Central memory CD8-positive, alpha-beta T cell (primary cell): ENCODE data around the gene PI4KA.
"Not testable (repeated sequence)": the region's sequence is repeated elsewhere in the genome, so short reads cannot be mapped to it uniquely, and the experiment has no call there.

ENCODE experiments used
- ATAC-seq: fragments of 150-1000 bp; cut with Tn5 transposase; replicated peaks from 2 replicates; pipeline ENCODE4 v1.10.0; 2022; ENCODE audit warnings: mild to moderate bottlenecking, moderate FRiP score, moderate number of reproducible peaks; ENCODE audit not compliant: poor library complexity, severe bottlenecking; ENCODE audit errors: extremely low read depth
- DNase-seq, 2 donors: peaks; one replicate each; pipeline ENCODE4 v3.0.0; 2021; ENCODE audit warnings: low spot score in 2 of 2
- H3K27ac Mint-ChIP-seq: one replicate; pipeline ENCODE4 v1.8.0; 2022; ENCODE audit warnings: low read depth, mild to moderate bottlenecking, moderate library complexity, mixed read lengths
- H3K27me3 Mint-ChIP-seq: one replicate; pipeline ENCODE4 v1.8.0; 2022; ENCODE audit warnings: mixed read lengths
- H3K36me3 Mint-ChIP-seq: one replicate; pipeline ENCODE4 v1.8.0; 2022; ENCODE audit warnings: mild to moderate bottlenecking, moderate library complexity, mixed read lengths; ENCODE audit not compliant: insufficient read depth
- H3K4me1 Mint-ChIP-seq: one replicate; pipeline ENCODE4 v1.8.0; 2022; ENCODE audit warnings: mixed read lengths
- H3K4me3 Mint-ChIP-seq: one replicate; pipeline ENCODE4 v1.8.0; 2022; ENCODE audit warnings: mild to moderate bottlenecking, moderate library complexity, mixed read lengths
- H3K9me3 Mint-ChIP-seq: one replicate; pipeline ENCODE4 v1.8.0; 2022; ENCODE audit warnings: mixed read lengths

Gene PI4KA

DNA sequence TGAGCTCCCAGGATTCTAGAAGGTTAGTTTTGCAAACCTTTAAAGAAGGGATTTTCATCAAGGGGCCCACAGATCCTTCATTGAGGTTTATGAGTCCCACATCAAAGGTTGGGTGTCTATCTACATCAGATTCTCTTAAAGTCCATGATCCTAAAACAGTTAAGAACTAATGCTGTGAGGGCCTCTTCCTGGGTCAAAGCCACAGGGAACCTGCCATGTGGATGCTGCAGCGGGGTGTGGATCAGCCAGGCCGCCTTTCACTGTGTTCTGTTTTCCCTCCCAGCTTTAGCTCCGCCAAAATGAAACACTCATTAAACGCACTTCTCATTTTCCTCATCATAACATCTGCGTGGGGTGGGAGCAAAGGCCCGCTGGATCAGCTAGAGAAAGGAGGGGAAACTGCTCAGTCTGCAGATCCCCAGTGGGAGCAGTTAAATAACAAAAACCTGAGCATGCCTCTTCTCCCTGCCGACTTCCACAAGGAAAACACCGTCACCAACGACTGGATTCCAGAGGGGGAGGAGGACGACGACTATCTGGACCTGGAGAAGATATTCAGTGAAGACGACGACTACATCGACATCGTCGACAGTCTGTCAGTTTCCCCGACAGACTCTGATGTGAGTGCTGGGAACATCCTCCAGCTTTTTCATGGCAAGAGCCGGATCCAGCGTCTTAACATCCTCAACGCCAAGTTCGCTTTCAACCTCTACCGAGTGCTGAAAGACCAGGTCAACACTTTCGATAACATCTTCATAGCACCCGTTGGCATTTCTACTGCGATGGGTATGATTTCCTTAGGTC is 79.4 kb downstream of the PI4KA start:
- Mint-ChIP-seq H3K27ac (peak overlapping the region; percentile 74), H3K27me3 (no peaks in the 10 kb centered on the region), H3K9me3 (no peaks in the 10 kb centered on the region), H3K4me3 (no peak overlapping the region), H3K36me3 (peaks cover 29% of the 10 kb centered on the region), H3K4me1 (no peaks in the 10 kb centered on the region)
- DNase-seq (no peak), ATAC-seq (no peak)

DNA sequence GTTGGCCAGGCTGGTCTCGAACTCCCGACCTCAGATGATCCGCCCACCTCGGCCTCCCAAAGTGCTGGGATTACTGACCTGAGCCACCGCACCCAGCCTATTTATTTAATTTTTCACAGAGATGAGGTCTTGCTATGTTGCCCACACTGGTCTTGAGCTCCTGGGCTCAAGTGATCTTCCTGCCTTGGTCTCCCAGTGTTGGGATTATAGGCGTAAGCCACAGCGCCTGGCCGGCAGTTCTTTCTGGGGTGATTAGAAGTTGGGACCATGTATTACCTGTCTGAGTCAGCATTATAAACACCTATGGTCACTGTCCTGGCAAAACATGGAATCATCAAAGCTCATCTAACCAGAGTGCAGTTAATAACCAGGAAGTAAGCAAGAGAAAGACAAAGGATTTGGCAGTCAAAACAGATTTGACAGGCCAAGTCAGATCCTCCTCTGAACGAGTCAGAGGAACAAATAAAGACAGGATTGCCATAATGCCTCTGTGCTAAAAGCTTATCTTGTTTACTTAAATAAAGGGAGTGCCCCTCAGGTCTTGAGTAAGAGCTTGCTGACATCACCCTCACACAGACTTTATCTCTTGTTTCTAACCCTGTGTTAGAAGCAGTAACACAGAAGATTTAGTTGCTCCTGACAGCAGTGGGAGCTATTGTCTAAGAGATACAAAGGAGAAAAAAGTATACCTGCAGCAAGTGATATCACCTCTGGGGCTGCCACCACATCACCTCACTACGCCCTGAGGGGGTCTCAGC is 81.0 kb downstream of the PI4KA start:
- H3K9me3 Mint-ChIP-seq: no peaks in the 10 kb centered on the region
- peaks cover 33% of the 10 kb centered on the region for H3K36me3 Mint-ChIP-seq
- H3K27me3 Mint-ChIP-seq: no peaks in the 10 kb centered on the region
- no peak for ATAC-seq
- H3K4me3 Mint-ChIP-seq: no peak overlapping the region
- H3K27ac Mint-ChIP-seq: peak overlapping the region; percentile 38
- H3K4me1 Mint-ChIP-seq: no peaks in the 10 kb centered on the region
- no peak for DNase-seq

DNA sequence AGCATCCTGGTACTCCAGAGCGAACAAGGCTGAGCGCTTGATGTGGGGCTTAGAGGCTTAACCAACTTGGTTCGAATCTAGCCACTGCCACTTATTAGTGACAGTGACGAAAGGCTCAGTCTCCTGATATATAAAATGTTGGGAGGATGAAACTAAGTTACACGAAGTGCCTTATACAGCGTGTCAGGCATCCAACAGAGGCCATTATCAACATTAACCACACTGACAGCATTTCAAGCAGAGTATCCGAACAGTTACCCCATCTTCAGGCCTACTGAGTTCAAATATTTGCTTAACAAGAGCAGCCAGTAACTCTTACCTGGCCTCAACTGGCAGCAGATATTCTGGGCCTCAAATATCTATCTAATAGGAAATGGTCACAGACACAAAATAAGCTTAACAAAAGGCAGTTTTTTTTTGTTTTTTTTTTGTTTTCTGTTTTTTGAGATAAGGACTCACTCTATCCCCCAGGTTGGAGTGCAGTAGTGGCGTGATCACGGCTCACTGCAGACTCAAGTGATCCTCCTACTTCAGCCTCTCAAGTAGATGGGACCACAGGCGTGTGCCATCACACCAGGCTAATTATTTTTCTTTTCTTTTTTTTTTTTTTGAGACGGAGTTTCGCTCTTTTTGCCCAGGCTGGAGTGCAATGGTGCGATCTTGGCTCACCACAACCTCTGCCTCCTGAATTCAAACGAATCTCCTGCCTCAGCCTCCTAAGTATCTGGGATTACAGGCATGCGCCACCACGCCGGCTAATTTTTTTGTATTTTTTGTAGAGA is 81.8 kb downstream of the PI4KA start:
- no peaks in the 10 kb centered on the region for H3K4me1 Mint-ChIP-seq
- no peaks in the 10 kb centered on the region for H3K9me3 Mint-ChIP-seq
- H3K4me3 Mint-ChIP-seq: no peak overlapping the region
- peaks cover 33% of the 10 kb centered on the region for H3K36me3 Mint-ChIP-seq
- DNase-seq: no peak
- peak overlapping the region; percentile 38 for H3K27ac Mint-ChIP-seq
- no peak for ATAC-seq
- no peaks in the 10 kb centered on the region for H3K27me3 Mint-ChIP-seq

DNA sequence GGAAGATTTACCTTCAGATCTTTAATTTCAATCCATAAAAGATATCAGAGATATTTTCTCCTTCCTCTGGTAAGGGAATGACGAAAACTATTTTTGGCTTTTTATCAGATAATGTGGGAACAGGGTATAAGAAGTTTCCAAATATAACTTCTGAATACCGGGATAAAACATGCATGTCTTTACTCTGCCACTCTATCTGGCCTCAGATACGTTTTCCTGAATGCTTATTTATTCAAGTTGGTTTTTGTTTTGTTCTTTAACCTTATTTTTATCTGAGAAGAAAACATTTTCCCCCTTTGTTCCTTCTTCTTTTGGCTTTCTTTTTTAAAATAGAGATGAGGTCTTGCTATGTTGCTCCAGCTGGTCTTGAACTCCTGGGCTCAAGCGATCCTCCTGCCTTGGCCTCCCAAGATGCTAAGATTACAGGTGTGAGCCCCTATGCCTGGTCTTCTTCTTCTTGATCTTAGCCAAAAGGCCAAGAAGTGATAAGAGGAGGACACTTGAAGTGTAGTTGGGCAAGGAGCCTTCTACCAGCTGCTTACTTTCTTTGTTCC is 83.2 kb downstream of the PI4KA start:
- Mint-ChIP-seq H3K27me3 (no peaks in the 10 kb centered on the region), H3K9me3 (no peaks in the 10 kb centered on the region), H3K36me3 (peaks cover 32% of the 10 kb centered on the region), H3K4me1 (no peaks in the 10 kb centered on the region), H3K4me3 (no peak overlapping the region), H3K27ac (peak overlapping the region; percentile 41)
- ATAC-seq (no peak), DNase-seq (no peak)

DNA sequence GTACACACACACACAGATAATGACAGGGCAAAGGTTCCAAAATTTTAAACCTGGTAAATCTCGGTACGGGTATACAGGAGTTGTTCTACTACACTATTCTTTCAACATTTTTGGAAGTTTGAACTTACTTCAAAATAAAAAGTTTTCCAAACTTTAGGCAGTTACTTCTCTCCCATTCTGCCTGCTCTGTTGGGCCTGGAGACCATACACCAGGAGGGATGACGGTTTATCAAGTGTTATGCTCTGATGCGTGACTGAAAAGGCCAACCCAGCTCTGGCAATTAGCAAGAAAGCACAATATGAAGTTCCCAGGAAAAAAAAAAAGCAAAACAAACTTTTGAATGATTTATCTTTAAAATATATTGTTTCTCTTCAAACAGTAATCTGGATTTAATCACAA is 83.7 kb downstream of the PI4KA start:
- no peak for ATAC-seq
- peaks cover 34% of the 10 kb centered on the region for H3K36me3 Mint-ChIP-seq

DNA sequence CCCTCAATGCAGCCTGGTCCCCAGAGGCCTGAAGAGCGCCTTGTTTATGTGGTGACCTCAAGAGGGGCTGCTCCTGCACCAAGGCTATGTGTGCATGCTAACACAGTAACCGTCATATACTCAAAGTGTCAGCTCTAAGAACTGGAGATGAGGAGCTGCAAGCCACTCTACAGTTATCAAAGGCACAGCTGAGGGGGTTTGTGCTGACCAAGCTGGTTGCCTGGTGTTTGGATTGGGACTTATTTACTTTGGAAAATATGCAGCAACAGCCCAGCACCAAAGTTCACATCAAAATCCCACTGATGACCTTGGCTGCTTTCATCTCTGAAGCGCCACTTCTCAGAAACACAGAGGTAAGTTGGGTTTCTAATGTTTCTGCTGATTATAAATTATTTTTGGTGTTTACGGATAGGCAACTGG is 84.8 kb downstream of the PI4KA start, which contains the start of gene SERPIND1:
Gene SERPIND1, plus strand, starts transcription at position 321 of the 420 bp plus-strand sequence. CDS start 5,200 bp downstream, outside the sequence.
- no peak for DNase-seq
- Mint-ChIP-seq H3K27ac (no peak within 1 kb of the TSS), H3K4me3 (no peak within 1 kb of the TSS), H3K36me3 (peaks cover 33% of the 10 kb centered on the region), H3K4me1 (no peaks in the 10 kb centered on the region), H3K27me3 (no peaks in the 10 kb centered on the region), H3K9me3 (no peaks in the 10 kb centered on the region)
- no peak for ATAC-seq

More for the DNA sequence above, 83.7 kb downstream of the PI4KA start:
- H3K27me3 Mint-ChIP-seq: no peaks in the 10 kb centered on the region
- H3K4me1 Mint-ChIP-seq: no peaks in the 10 kb centered on the region
- H3K9me3 Mint-ChIP-seq: no peaks in the 10 kb centered on the region
- no peak for DNase-seq
- no peak overlapping the region for H3K27ac Mint-ChIP-seq
- no peak overlapping the region for H3K4me3 Mint-ChIP-seq

DNA sequence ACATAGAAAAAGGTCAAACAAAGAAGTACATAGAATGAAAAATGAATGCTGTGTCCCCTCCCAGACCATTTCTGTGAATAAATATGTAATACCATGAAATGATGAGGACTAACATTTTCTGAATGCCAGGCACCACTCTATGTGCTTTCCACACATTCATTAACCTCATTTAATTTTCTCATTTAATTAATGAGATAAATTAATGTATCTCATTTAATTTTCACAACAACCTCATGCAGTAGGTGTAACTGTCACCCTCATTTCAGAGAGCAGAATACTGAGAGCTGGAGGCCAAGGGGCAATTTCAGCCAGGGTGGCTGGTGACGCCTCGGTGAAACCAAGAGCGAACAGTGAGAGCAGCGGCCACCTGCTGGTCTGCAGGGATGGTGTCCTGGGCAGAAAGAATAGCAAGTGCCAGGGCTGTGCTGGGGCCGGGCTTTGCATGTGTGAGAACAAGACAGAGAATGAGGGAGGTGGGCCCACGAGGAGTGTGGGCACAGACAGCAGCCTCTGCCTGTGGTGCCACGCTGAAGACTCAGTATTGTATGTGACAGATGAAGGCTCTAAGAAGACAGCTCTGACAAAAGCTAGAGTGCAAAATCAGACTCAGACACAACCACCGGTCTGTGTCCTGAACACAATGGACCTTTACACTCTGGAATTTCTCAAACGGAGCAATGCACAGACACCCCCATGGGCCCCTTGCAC is 86.5 kb downstream of the PI4KA start:
- no peaks in the 10 kb centered on the region for H3K27me3 Mint-ChIP-seq
- no peaks in the 10 kb centered on the region for H3K9me3 Mint-ChIP-seq
- no peak overlapping the region for H3K27ac Mint-ChIP-seq
- H3K4me3 Mint-ChIP-seq: no peak overlapping the region
- no peak for DNase-seq
- peaks cover 19% of the 10 kb centered on the region for H3K36me3 Mint-ChIP-seq
- peaks cover 6% of the 10 kb centered on the region for H3K4me1 Mint-ChIP-seq
- no peak for ATAC-seq

DNA sequence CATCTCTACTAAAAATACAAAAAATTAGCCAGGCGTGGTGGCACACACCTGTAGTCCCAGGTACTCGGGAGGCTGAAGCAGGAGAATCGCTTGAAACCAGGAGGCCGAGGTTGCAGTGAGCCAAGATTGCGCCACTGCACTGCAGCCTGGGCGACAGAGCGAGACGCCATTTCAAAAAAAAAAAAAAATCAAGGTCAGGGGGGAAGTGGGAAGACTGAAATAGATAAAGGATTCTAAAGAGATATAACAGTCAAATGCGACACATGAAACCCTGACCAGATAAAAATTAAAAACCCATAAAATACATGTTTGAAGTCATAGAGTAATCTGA is 89.2 kb downstream of the PI4KA start:
- H3K4me1 Mint-ChIP-seq, ATAC-seq, H3K9me3 Mint-ChIP-seq, H3K27ac Mint-ChIP-seq, DNase-seq, H3K4me3 Mint-ChIP-seq, H3K27me3 Mint-ChIP-seq: not testable (repeated sequence)
- peaks cover 31% of the 10 kb centered on the region for H3K36me3 Mint-ChIP-seq

DNA sequence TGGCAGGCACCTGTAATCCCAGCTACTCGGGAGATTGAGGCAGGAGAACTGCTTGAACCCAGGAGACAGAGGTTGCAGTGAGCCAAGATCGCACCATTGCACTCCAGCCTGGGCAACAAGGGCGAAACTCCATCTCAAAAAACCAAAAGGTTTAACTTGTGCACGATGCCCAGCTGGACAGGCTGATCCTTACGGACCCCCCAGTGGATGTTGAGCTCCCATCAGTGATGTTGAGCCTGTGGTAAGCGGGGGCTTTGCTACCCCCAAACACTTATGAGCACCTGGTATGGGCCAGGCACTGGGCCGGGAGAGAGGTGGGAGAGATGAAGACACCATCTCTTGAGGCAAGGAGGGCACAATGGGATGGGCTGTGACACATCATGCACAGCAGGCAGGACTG is 92.1 kb downstream of the PI4KA start:
- no peak for ATAC-seq
- Mint-ChIP-seq H3K4me3 (no peak overlapping the region), H3K4me1 (peaks cover 6% of the 10 kb centered on the region), H3K9me3 (no peaks in the 10 kb centered on the region), H3K27ac (no peak overlapping the region), H3K36me3 (peaks cover 43% of the 10 kb centered on the region), H3K27me3 (no peaks in the 10 kb centered on the region)
- no peak for DNase-seq

DNA sequence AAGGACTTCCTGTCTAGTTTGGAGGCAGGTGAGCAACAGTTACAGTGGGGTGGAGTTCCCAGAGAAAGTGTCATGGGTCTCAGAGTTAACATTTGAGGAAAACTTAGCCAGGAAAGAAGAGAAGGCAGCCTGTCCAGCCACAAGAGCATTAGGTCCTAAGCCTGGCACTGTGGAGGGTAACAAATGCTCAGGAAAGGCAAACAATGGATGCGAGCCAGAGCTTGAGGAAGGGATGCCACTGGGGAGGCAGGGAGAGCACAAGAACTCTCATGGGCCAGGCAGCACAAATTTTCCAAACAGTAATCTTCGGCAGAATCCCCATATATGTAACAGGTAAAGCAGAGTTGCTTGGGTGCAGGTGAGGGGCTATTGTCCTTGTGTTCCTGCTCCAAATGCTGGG is 92.7 kb downstream of the PI4KA start:
- H3K27ac Mint-ChIP-seq: no peak overlapping the region
- H3K4me3 Mint-ChIP-seq: no peak overlapping the region
- ATAC-seq: no peak
- no peaks in the 10 kb centered on the region for H3K27me3 Mint-ChIP-seq
- peaks cover 46% of the 10 kb centered on the region for H3K36me3 Mint-ChIP-seq
- peaks cover 6% of the 10 kb centered on the region for H3K4me1 Mint-ChIP-seq
- no peaks in the 10 kb centered on the region for H3K9me3 Mint-ChIP-seq
- no peak for DNase-seq

DNA sequence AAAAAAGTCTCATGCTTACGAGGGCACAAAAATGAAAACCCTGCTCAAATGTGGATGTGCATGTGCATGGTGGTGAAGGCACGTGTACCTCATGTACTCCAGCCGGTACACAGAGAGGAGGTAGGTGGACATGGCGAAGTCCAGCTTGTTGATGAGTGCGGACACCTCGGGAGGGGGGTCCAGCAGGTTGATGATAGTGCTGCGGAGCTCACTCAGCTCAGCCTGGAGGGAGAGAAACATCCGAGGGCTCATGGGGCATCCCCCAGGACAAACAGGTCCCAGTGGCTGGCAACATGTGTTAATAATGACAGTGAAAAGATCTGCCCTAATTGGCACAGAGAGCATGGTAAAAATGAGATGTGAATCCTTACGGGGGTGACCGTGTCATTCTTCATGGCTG is 93.9 kb downstream of the PI4KA start:
- Mint-ChIP-seq H3K27me3 (no peaks in the 10 kb centered on the region), H3K4me1 (peaks cover 6% of the 10 kb centered on the region), H3K9me3 (no peaks in the 10 kb centered on the region), H3K27ac (no peak overlapping the region), H3K4me3 (no peak overlapping the region), H3K36me3 (peaks cover 52% of the 10 kb centered on the region)
- no peak for ATAC-seq
- no peak for DNase-seq

DNA sequence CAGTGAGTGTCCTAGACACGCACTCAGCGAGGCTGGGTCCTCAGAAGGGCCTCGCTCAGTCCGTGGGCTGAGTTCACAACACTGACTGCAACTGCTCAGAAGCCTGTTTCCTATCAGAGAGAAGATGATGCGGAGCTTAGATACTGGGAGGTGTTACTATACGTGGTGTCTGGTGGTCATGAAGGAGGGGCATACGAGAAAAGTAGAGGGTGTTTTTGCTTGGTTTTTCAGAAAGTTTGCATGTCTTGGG is 94.2 kb downstream of the PI4KA start:
- Mint-ChIP-seq H3K9me3 (no peaks in the 10 kb centered on the region), H3K27me3 (no peaks in the 10 kb centered on the region), H3K27ac (no peak overlapping the region), H3K4me1 (peaks cover 6% of the 10 kb centered on the region), H3K4me3 (no peak overlapping the region), H3K36me3 (peaks cover 51% of the 10 kb centered on the region)
- DNase-seq: no peak
- ATAC-seq: no peak
